ENCODE data around the gene MDK. TPM values are rescaled to one million over a fixed set of nuclear protein-coding genes. Genes with fewer than 3 reads are reported as not detected.
A peak's percentile ranks its signal among the peaks of the same experiment; 100 is the strongest.

MDK gene
- total RNA-seq, 4 donors from 2014 or later = 34.4 to 309 (median 180) TPM

- no peaks in the 10 kb centered on the region for H3K27me3 ChIP-seq
- intact Hi-C loops (cut with DNase I; ENCODE audit: low total_unique reads) (no loop called here), in situ Hi-C loops (cut with MboI; ENCODE audit: low pct_ligation_motif_present in 1 of 4, low pct_unique_long_range_greater_than_20kb in 1 of 4, low sequenced_read_pairs in 3 of 4) (no loop called here)
- H3K4me1 ChIP-seq = peaks cover 8 to 38% (median 17%) of the 10 kb centered on the region in 4 donors
- no peaks in the 10 kb centered on the region for H3K36me3 ChIP-seq
- DNase-seq = peak; percentile 40
- 30 to 61% methylated on average over 2 to 6 of the region's 11 CpGs for WGBS, 2 donors (ENCODE audit: low coverage in 1 of 2)
- H3K9me3 ChIP-seq = no peaks in the 10 kb centered on the region
- no peak overlapping the region for H3K4me3 ChIP-seq
- no peak overlapping the region for H3K27ac ChIP-seq
- TF ChIP-seq POLR2AphosphoS5 (IDR thresholded peaks at IDR 0.05) = no peak
Measured at GRCh38 chr11:46357483-46357936, 24.0 kb upstream of the MDK start.

GRCh38 chr11:46359953-46360352 lies 21.5 kb upstream of the MDK start:
- Histone ChIP-seq H3K27me3 (no peaks in the 10 kb centered on the region), H3K27ac (no peak overlapping the region), H3K36me3 (no peaks in the 10 kb centered on the region), H3K4me1 (peaks cover 17 to 46% (median 25%) of the 10 kb centered on the region in 4 donors), H3K9me3 (no peaks in the 10 kb centered on the region), H3K4me3 (no peak overlapping the region)
- intact Hi-C loops (cut with DNase I; ENCODE audit: low total_unique reads) (no loop called here), in situ Hi-C loops (cut with MboI; ENCODE audit: low pct_ligation_motif_present in 1 of 4, low pct_unique_long_range_greater_than_20kb in 1 of 4, low sequenced_read_pairs in 3 of 4) (no loop called here)
- WGBS, 2 donors (ENCODE audit: low coverage in 1 of 2) = 68 to 80% methylated on average over 1 of the region's 1 CpG
- TF ChIP-seq POLR2AphosphoS5 (IDR thresholded peaks at IDR 0.05) = no peak
- DNase-seq = no peak

- Histone ChIP-seq H3K36me3 (no peaks in the 10 kb centered on the region), H3K27me3 (no peaks in the 10 kb centered on the region), H3K4me3 (peak overlapping the region in 2 of 4 donors; percentile 24 to 40), H3K4me1 (peaks cover 17 to 46% (median 25%) of the 10 kb centered on the region in 4 donors), H3K27ac (peak overlapping the region; percentile 67 to 80 (median 74)), H3K9me3 (no peaks in the 10 kb centered on the region)
- in situ Hi-C loops (cut with MboI; ENCODE audit: low pct_ligation_motif_present in 1 of 4, low pct_unique_long_range_greater_than_20kb in 1 of 4, low sequenced_read_pairs in 3 of 4) = no loop called here
- no peak for DNase-seq
- intact Hi-C loops (cut with DNase I; ENCODE audit: low total_unique reads) = no loop called here
- 65% methylated on average over 7 of the region's 7 CpGs; no CpG with 5 or more reads in 1 of the 2 donors for WGBS, 2 donors (ENCODE audit: low coverage in 1 of 2)
- no peak for TF ChIP-seq CTCF (IDR thresholded peaks at IDR 0.05)
- no peak for TF ChIP-seq EP300 (IDR thresholded peaks at IDR 0.05; ENCODE audit: low read depth)
- TF ChIP-seq POLR2AphosphoS5 (IDR thresholded peaks at IDR 0.05) = no peak
- no peak for TF ChIP-seq POLR2A (IDR thresholded peaks at IDR 0.05)
Measured at GRCh38 chr11:46360878-46361277, 20.6 kb upstream of the MDK start.

GRCh38 chr11:46361283-46362155 lies 19.9 kb upstream of the MDK start:
- Histone ChIP-seq H3K27me3 (no peaks in the 10 kb centered on the region), H3K36me3 (no peaks in the 10 kb centered on the region), H3K4me3 (peak overlapping the region; percentile 9 to 40 (median 18)), H3K9me3 (no peaks in the 10 kb centered on the region), H3K27ac (peak overlapping the region; percentile 67 to 80 (median 74)), H3K4me1 (peaks cover 17 to 46% (median 25%) of the 10 kb centered on the region in 4 donors)
- in situ Hi-C loops (cut with MboI; ENCODE audit: low pct_ligation_motif_present in 1 of 4, low pct_unique_long_range_greater_than_20kb in 1 of 4, low sequenced_read_pairs in 3 of 4) (no loop called here), intact Hi-C loops (cut with DNase I; ENCODE audit: low total_unique reads) (no loop called here)
- TF ChIP-seq CTCF (IDR thresholded peaks at IDR 0.05) (no peak), EP300 (IDR thresholded peaks at IDR 0.05; ENCODE audit: low read depth) (no peak), POLR2AphosphoS5 (IDR thresholded peaks at IDR 0.05) (peak in 2 of 3 donors; percentile 32), POLR2A (IDR thresholded peaks at IDR 0.05) (peak; percentile 26)
- DNase-seq = peak; percentile 56
- 48 to 63% methylated on average over 2 to 26 of the region's 26 CpGs for WGBS, 2 donors (ENCODE audit: low coverage in 1 of 2)

All from transverse colon (tissue), 4 donors.